GM18502 (cell line): ENCODE measurements around the gene CYTH3.

Experiments used
- ATAC-seq: cut with Tn5 transposase; IDR thresholded peaks from one replicate; pipeline ENCODE4 v1.9.1; 2021; ENCODE audit warnings: mild to moderate bottlenecking; ENCODE audit not compliant: unreplicated experiment, poor library complexity

Gene CYTH3

DNA sequence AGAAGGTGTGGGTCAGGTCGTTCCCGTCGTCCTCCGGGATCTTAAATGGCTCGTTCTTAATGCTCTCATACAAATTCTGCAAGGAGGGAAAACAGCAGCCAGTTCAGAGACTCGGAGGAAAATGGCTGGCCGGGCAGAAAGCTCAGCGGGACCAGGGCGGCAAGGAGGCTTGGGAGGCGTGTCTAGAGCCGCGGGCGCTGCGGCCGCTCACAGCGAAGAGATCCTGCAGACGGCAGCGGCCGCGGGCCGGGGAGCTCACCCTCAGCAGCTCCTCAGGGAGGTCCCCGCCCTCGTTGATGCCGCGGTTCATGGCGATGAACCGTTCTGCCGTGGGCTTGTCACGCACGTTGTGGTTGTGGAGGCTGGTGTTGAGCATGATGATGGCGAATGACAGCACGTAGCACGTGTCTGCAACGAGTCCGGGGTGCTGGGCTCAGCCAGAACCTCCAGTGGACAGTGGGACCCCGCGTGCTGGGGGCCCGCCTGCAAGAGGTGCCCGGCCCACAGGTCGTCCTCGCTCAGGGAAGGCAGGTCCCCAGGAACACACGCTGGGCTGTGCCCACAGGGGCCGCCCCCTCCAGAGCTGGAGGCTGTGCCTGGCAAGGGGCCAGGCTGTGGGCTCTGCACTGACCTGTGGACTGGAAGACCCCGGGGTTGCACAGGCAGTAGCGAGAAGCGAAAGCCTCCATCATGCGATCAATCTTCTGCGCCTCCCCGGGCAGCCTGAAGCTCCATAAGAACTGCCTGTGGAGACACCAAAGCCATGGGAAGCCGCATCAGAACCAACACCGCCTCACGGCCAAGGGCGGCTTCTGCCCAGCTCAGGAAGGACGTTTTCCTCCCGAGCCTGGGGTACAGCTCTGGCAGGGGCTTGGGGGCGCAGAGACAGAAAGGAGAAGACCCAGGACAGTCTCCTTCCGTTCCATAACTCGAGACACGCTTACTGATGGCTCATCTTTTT lies 101.6 kb downstream of the CYTH3 start:
- no peak for ATAC-seq

DNA sequence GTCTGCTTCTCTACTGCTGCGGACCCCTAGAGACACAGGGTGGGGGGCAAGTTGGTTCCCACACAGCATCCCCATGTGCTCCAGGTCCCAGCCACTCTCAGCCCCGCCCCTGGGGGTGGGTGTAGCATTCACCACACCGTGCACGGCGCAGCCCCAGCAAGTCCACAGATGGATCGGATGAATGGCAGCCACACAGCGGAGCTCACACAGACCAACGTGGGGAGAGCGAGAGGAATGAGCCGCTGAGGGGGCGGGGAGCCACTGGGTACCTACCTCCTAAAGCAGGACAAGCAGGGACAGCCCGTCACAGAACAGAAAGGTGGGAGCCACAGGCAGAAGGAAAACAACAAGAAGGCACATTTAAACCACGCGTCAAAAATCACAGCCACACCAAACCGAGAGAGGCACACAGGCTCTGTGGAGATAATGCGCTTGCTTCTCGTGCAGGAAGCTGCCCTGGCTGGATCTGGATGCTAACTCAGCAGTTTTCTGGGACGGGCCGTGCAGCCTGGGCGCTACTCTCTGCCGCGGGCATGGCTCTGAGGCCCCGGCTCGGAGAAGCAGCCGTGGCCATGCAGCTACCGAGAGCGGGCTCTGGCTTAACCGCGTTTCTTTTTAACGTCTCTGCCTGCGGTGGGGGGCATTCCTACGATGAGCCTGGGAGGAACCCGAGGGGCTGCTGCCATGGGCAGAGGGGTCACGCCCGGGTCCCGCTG lies 102.5 kb downstream of the CYTH3 start:
- ATAC-seq, result no peak

DNA sequence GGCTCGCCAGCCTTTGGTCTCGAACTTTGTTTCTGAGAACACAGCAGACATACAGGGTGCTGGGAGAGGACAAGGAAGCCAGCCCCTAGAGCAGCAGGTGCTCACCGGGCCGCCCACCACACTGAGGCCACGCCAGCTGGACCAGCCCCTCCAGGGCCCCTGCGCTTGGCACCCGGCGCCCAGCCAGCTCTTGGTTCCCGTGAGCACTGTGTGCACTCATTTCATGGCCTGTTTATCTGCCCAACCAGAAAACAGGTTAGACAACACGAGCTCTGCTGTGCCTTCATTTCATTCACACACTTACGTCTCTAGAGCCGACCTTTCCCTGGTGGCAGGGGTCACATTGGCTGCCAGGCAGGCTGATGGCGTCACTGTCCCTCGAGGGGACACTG lies 104.0 kb downstream of the CYTH3 start:
- ATAC-seq, result no peak

DNA sequence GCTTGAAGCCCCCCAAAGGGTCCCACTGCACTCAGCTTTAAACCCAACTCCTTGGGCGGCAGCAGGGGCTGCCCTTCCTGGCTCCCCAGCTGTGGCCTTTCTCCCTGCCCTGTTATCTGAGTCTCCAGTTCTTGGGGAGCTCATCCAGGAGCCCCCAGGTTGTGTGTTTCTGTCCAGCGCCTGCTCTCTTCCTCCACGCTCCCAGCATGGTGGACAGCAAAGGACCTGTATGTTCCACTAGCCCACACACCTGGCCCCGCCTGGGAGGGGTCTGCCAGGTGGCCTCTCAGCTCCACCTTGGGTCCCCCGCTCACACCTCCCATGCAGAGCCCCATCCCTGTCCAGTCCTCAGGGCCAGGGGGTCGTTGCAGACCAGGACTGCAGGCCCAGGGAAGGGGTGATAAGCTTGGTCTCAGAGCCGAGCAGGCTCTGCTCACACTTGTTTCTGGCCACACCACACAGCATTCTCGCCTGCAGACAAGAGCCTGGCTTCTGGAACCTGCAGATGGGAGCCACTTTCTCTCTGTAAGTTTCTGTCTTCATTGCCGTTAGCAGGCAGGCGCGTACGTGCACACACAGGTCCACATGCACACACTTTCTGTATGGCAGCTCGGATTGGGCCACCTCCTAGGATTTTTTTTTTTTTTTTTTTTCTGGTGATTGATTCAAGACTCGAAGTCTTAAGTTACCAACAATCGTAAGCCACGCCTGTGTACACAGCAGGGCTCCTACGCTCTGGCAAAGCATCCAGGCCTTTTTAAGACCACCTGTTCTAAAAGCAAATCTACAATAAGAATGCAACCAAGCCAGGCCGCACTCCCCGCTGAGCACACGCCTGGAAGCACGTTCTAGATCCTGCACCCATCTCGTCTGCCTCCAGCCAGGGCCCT lies 104.6 kb downstream of the CYTH3 start:
- no peak for ATAC-seq

DNA sequence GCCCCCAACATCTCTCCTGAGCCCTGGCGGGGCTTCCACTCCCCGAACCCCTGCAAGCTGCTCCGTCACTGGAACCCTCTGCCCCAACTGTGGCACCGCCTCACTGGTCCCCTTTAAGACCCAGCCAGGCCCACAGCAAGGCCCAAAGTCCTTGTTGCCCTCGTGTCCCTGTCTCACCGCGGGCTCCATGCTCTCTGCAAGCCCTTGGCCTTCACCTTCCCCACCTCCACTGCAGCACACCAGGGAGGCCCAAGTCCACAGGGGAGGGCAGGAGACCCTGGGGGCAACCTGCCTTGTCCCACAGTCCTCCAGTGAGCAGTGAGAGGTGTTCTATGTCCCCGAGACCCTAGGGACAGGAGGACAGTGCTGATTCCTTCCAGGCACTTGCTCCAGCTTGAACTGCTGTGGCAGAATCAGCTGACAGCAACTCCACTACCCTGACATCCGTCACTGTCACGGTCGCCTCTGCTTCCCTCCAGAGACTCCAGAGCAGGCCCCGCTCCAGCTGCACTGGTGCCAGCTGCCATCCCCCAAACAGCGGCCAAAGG lies 105.3 kb downstream of the CYTH3 start:
- ATAC-seq, result no peak

DNA sequence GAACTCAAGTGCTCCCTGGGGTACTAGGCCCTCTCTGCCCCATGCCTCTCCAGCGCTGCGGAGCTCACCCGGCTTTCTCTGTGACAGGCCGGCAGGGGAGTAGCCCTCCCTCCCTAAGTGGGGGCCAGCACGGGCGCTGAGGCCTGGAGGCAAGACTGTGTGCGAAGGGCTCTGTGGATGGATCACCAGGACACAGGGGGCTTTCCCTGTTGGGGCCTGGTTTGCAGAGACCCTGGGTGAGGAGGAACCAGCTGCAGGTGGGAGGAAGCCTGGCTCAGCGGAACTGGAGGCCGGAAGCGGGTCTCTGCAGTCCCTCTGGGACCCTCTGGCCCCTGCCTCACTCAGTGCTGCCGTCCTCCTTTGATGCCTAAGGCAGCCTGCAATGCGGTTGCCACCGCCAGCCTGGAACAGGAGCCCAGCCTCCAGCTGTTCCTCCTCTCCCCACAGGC lies 106.0 kb downstream of the CYTH3 start:
- ATAC-seq, result no peak

DNA sequence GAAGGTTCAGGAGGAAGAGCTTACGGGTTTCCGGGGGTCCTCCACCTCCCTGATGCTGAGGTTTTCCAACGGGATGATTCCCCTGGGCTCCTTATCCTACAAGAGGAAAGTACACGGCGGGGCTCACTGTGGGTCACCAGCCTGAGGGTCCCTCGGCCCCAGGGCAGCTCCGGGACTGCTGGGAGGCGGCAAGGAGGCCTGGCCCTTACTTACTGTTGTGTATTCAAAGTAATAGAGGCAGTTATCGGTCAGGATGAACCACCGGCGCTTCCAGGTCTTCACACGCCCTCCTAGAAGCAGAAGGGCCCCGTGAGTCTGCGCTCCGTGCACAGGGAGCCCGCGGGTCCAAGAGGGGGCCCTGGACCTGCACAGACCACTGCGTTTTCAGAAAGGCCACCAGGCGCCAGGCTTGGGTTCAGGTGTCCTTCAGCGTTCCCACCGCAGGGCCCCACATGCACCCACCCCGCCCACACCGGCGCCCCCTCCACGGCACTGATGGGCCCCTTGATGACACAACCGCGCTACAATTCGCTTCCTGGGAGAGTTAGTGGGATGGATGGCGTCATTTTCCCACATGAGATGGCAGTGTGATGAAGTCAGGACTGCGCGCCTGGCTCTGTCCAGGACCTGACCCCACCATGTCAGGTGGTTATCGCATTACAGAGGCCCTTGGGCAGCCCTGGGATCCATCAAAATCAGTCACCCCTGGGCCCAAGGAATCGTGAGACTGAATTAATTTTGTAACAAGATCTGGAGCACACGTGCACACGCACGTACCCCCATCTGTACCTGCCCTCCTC lies 106.7 kb downstream of the CYTH3 start:
- no peak for ATAC-seq

DNA sequence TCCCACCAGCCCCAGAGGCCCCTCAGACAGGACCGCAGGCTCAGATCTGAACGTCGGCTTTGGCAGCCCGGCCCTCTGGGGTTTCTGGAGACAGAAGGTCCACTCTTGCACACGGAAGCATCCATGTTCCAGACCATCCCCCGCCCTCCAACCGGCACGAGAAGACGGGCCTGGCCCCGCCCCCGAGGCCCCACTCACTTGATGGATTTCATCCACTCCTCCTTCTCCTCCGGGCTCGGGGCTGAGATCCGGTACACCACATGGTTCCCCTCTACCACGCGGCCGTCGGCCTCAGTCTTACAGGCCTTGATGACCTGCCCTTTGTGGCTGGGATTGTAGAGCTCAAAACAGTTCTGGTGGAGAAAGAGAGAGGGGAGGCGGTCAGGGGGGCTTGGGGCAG lies 107.3 kb downstream of the CYTH3 start:
- no peak for ATAC-seq

DNA sequence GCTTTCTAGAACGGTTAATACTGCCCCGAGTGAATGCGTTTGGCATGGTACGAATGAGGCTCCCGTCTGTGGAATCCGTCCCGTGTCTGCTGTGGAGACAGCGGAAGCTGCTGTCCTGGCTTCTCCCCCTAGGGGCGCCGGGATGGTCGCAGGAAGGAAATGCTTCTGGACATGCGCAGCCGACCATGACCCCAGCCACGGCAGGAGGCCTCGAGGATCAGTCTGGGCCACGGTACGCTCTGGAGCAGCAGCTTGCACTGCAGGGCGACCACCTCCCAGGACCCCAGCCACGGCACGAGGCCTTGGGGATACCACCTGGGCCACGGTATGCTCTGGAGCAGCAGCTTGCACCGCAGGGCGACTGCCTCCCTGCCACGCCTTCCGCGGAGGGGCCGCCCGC lies 107.9 kb downstream of the CYTH3 start:
- no peak for ATAC-seq

DNA sequence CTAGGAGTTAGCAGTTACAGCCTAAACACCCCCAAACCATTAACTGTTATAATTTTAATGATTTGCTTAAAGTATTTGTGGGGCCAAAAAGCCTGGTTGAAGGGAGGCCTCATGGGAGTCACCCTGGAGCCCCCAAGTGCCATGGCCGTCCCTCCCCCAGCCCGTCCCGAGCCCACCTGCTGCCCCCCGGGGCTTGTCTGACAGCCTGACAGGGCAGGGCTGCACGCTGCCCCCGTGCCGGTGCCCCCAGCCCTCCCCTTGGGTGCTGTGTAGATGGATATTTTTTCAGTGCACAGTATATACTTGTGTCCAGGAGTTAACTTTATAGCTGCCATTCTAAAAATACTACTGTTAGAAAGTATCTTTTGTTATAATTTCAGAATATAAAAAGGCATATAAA lies 108.4 kb downstream of the CYTH3 start:
- ATAC-seq, result no peak

DNA sequence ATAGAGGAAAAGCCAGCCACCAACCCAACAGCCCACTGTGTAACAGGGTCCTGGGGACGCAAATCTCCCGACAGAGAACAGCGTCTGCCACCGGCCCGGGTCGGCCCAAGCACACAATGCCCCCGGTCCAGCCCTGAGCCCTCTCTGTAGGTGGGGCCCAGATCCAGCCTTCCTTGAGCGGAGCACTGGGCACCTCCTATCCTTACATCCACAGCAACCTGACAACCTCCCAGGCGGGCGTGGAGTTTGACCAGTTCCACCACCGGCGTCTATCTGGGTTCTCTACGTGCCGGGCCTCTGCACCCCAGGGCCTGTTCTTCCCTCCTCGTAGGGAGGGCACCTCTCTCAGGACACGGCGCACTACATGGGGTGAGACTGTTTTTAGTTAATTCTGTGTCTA lies 109.0 kb downstream of the CYTH3 start:
- no peak for ATAC-seq

DNA sequence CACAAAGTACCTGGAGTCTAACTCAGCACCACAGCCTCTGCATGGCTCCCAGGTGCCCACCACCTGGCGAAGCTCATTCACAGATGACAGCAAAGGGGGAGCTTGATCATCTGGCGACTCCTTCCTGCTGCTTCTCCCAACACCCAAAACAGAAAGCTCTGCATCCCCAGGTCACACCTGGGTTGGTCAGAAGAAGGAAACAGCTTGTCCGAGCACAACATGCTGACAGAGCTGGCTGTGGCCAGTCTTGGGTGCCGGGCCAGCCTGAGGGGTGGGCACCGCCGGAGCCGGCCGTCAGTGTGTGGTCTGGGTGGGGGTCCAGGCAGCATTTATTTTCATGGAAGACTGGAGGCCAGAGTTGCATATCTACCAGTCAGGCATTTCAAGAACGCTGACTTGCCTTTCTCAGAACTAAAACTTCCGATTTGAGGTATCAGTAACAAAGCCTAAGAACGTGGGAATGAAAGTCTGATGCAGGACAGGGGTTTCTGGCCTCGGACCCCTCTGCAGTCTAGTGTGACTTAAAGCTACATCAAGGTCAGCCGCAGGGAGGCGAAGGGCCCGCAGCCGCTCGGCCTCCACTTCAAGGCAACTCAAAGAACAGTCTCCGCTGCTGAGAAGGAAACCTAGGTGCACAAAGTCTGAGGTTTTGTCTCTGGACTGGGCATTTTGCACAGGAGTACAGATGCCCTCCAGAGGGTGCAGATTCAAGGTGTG lies 109.6 kb downstream of the CYTH3 start:
- no peak for ATAC-seq

DNA sequence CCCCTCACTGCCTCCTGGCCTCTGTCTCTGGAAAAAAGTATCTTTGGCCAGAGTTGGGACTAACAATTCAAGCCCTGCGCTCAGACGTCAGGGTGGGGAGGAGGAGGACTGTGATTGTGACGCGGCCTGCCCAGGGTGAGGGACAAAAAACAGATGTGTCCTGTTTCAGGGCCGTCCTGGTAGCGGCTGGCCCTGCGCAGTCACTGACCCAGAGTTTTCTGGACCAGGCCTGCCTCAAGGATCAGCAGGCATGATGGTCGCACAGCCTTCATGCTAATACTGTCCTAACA lies 110.1 kb downstream of the CYTH3 start:
- ATAC-seq, result no peak

DNA sequence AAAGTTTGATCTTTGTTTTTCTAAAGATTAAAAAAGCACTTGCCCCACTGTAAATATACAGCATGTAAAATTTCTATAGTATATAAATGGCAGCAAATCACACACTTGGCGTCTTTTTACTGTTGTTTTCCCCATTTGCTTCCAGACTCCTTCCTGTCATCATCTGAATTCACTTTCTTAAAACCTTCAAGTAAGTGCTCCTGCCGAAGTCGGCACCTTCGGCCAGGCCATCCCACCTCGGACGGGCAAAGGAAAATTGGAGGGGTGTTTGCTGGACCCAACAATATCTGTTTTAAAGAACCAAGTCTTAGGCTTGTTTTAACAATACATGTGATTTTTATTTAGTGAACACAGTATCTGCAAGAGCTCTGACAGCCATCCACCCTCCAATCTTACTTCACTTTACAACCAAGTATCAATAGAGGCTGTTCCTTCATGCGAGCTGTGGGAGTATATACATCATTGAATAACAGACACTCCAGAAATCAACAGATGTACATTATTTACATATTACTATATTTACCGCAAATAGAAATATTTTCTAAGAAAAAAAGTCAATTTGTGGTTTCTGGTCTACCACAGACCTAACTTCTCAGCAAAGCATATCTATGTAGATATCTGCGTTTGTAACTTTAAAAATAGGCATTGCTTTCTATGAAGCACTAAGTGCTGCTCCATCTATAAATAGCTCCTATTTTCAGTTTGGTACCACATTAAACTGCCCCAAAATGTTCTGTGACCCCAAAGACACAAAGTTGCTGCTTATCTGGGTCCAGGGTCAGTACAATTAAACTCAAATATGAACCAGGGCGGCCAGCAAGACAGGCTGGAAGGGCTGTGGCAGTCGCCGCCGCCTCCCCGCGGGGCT lies 110.7 kb downstream of the CYTH3 start:
- ATAC-seq, result no peak

DNA sequence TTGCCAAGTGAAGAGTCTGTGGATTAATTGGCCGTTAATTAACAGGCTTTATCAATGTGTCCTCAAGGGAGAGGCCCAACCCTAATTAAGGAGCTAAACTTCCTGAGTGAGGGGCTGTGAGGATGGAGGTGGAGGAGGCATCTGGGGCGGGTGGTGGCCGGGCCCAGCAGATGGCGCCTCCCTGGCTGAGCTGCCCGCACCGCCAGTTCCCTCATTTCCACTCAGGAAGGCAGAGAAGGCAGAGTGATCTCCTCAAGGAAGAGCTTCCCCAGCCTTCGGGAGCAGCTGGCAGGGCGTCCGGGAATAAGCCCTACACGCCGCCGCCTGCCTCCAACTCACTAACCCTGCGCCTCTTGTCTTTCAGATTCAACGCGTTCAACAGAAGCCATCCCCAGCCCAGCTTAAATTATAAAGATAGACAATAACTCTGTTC lies 112.2 kb downstream of the CYTH3 start:
- ATAC-seq, result no peak

DNA sequence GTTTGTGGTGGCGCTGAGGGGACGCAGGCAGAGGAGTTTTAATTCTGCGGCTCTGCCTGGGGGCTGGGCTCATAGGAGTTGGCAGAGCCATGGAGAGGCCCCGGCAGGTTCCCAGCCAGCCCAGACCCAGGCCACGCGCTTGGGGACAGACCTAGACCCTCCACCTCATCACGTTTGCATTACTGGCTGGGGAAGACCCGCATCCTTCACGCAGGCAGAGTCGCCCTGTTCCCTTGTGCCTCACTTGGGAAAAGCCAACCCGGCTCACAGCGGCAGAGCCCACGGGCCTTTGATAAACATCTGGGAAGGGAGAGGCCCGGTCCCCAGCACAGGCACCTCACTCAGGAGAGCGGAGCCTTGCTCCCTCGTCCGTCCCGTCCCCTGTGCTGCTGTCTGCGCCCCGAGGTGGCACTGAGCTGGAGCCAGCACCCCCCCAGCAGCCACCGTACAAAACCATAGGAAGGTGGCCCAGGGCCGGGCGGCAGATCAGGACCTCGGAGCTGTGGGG lies 112.8 kb downstream of the CYTH3 start:
- no peak for ATAC-seq

DNA sequence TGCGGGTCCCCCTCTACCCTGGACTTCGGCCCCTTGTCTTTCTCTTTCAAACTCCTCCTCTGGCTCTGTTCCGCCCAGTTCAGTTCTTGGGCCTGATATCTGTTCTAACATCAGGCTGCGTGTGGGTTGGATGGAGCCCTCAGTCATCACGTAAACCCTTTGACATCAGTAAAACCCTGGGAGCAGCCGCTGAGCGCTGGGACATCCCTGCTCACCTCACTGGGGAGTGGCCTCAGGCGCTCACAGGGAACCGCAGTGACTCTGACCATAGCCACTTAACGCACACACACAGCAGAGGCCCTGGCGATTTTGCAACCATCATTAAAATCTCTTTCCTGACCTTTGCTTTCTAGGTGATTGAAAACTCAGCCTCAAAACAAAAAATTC lies 113.3 kb downstream of the CYTH3 start:
- no peak for ATAC-seq
